Mammary epithelial cell (primary cell): ENCODE results near the gene RUNX2.

Experiments used
- EZH2 ChIP-seq: IDR thresholded peaks from 2 replicates; pipeline ENCODE4 v1.6.1; 2012; ENCODE audit warnings: low read length, inconsistent platforms, borderline replicate concordance
- TF ChIP-seq, protein P1 (sequence below), 2 donors: IDR thresholded peaks in 1 of 2; conservative IDR thresholded peaks in 1 of 2; 2 replicates each; pipeline ENCODE4 v1.5.1; 2011 to 2012; ENCODE audit warnings: inconsistent platforms in 2 of 2, low read length in 2 of 2, mild to moderate bottlenecking in 2 of 2, control low read depth in 1 of 2, low read depth in 1 of 2; ENCODE audit not compliant: insufficient read depth in 1 of 2; ENCODE audit errors: extremely low read depth in 1 of 2

DNA sequence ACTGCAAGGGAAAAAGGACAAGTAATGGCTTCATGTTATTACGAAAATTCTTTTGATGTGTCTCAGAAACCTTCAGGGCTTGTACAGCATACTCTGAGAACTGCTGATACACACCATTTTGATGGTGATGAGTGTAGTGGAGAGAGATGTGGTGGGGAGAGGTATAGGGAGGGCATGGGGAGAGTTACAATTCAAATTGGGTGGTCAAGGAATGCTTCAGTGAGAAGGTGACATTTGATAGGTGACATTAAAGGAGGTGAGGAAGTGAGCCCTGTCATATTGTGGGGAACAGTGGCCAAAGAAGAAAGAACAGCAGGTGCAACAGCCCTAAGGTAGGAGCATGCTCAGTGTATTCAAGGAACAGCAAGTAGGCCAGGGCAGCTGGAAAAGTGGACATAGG, 368.6 kb downstream of the RUNX2 start:
- TF ChIP-seq, protein P1, sequence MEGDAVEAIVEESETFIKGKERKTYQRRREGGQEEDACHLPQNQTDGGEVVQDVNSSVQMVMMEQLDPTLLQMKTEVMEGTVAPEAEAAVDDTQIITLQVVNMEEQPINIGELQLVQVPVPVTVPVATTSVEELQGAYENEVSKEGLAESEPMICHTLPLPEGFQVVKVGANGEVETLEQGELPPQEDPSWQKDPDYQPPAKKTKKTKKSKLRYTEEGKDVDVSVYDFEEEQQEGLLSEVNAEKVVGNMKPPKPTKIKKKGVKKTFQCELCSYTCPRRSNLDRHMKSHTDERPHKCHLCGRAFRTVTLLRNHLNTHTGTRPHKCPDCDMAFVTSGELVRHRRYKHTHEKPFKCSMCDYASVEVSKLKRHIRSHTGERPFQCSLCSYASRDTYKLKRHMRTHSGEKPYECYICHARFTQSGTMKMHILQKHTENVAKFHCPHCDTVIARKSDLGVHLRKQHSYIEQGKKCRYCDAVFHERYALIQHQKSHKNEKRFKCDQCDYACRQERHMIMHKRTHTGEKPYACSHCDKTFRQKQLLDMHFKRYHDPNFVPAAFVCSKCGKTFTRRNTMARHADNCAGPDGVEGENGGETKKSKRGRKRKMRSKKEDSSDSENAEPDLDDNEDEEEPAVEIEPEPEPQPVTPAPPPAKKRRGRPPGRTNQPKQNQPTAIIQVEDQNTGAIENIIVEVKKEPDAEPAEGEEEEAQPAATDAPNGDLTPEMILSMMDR (conservative IDR thresholded peaks at IDR 0.05 in 1 of 2, IDR thresholded peaks at IDR 0.05 in 1 of 2; ENCODE audit: extremely low read depth in 1 of 2, insufficient read depth in 1 of 2, low read depth in 1 of 2, low read length in 2 of 2), result no peak
- TF ChIP-seq EZH2, result no peak
